Neural cell (in vitro differentiated cells): ENCODE measurements around the gene ING1. TPM values are rescaled to one million over a fixed set of nuclear protein-coding genes. Genes with fewer than 3 reads are reported as not detected.

Experiments used
- H2AFZ ChIP-seq: fragments of 200-600, 300-800 bp; sonication (generic), shearing (Covaris generic); 2 replicates; pipeline ENCODE4 v1.6.0; 2014; ENCODE audit warnings: low read depth, mild to moderate bottlenecking, antibody characterized with exemption, low read length, moderate library complexity
- H3F3A ChIP-seq: fragments of 200-600 bp; shearing (Covaris generic); 2 replicates; pipeline ENCODE4 v1.6.1; 2016; ENCODE audit warnings: mild to moderate bottlenecking, moderate library complexity, mixed read lengths, antibody characterized with exemption, low read length; ENCODE audit not compliant: insufficient read depth, poor library complexity, severe bottlenecking
- H3K27ac ChIP-seq: fragments of 200-600, 300-800 bp; sonication (generic), shearing (Covaris generic); 2 replicates; pipeline ENCODE4 v1.5.1; 2014; ENCODE audit warnings: mild to moderate bottlenecking, low read length, moderate library complexity
- H3K27me3 ChIP-seq: fragments of 300-800, 200-600 bp; sonication (generic), shearing (Covaris generic); 2 replicates; pipeline ENCODE4 v1.6.0; 2014; ENCODE audit warnings: mild to moderate bottlenecking, low read depth, low read length, moderate library complexity; ENCODE audit not compliant: insufficient read depth
- H3K36me3 ChIP-seq: fragments of 300-800, 200-600 bp; sonication (generic), shearing (Covaris generic); 2 replicates; pipeline ENCODE4 v1.5.1; 2014; ENCODE audit warnings: mild to moderate bottlenecking, antibody characterized with exemption, low read length, moderate library complexity; ENCODE audit not compliant: insufficient read depth
- H3K4me2 ChIP-seq: fragments of 300-800, 200-600 bp; sonication (generic), shearing (Covaris generic); 2 replicates; pipeline ENCODE4 v1.6.0; 2014; ENCODE audit warnings: mild to moderate bottlenecking, low read length
- H3K4me3 ChIP-seq: fragments of 300-800, 200-600 bp; sonication (generic), shearing (Covaris generic); 2 replicates; pipeline ENCODE4 v1.5.1; 2014; ENCODE audit warnings: mild to moderate bottlenecking, low read length, moderate library complexity
- H3K79me2 ChIP-seq: fragments of 200-600 bp; shearing (Covaris generic); replicated peaks from 2 replicates; pipeline ENCODE4 v1.6.0; 2014; ENCODE audit warnings: mild to moderate bottlenecking, low read length, moderate library complexity; ENCODE audit not compliant: insufficient read depth
- H3K9ac ChIP-seq: fragments of 300-800, 200-600 bp; sonication (generic), shearing (Covaris generic); 2 replicates; pipeline ENCODE4 v1.6.1; 2016; ENCODE audit warnings: mild to moderate bottlenecking, low read length, mixed read lengths
- H3K9me2 ChIP-seq: fragments of 200-600 bp; shearing (Covaris generic); 2 replicates; pipeline ENCODE4 v1.6.1; 2016; ENCODE audit warnings: mild to moderate bottlenecking, low read length, mixed read lengths; ENCODE audit not compliant: insufficient read depth
- H3K9me3 ChIP-seq: fragments of 200-600, 300-800 bp; sonication (generic), shearing (Covaris generic); 2 replicates; pipeline ENCODE4 v1.6.1; 2016; ENCODE audit warnings: mild to moderate bottlenecking, mixed run types, low read length, moderate library complexity, mixed read lengths
- H4K20me1 ChIP-seq: fragments of 200-600 bp; shearing (Covaris generic); 2 replicates; pipeline ENCODE4 v1.6.1; 2016; ENCODE audit warnings: mild to moderate bottlenecking, mixed run types; ENCODE audit not compliant: insufficient read depth
- EP300 ChIP-seq: fragments of 450-650 bp; conservative IDR thresholded peaks from 2 replicates; pipeline ENCODE4 v1.6.1; 2014; ENCODE audit warnings: antibody characterized with exemption, mild to moderate bottlenecking, moderate library complexity; ENCODE audit not compliant: poor library complexity, severe bottlenecking
- EZH2 ChIP-seq: fragments of 200-600, 300-800 bp; shearing (Covaris generic), sonication (generic); IDR thresholded peaks from 2 replicates; pipeline ENCODE4 v1.6.1; 2014; ENCODE audit warnings: antibody characterized with exemption, low read length, borderline replicate concordance, mild to moderate bottlenecking; ENCODE audit not compliant: insufficient read depth, poor library complexity, severe bottlenecking
- MXI1 ChIP-seq: fragments of 450-650 bp; conservative IDR thresholded peaks from 2 replicates; pipeline ENCODE4 v1.6.1; 2014; ENCODE audit warnings: antibody characterized with exemption, mild to moderate bottlenecking; ENCODE audit not compliant: poor library complexity, severe bottlenecking
- POLR2AphosphoS5 ChIP-seq: IDR thresholded peaks from 2 replicates; pipeline ENCODE4 v1.6.1; 2012
- RAD21 ChIP-seq: fragments of 450-650 bp; conservative IDR thresholded peaks from 2 replicates; pipeline ENCODE4 v1.6.1; 2014; ENCODE audit warnings: antibody characterized with exemption, mild to moderate bottlenecking, moderate library complexity
- SMC3 ChIP-seq: fragments of 450-650 bp; conservative IDR thresholded peaks from 2 replicates; pipeline ENCODE4 v1.6.1; 2014; ENCODE audit warnings: antibody characterized with exemption, mild to moderate bottlenecking, moderate library complexity; ENCODE audit not compliant: poor library complexity
- TAF1 ChIP-seq: IDR thresholded peaks from 2 replicates; pipeline ENCODE4 v1.6.1; 2012; ENCODE audit warnings: low read depth
- polyA plus RNA-seq: library from polyadenylated mRNA; depleted of rRNA; stranded (reverse); fragments of >200 nt; gene quantifications from 2 replicates; pipeline ENCODE4 v1.2.3, GENCODE V29; 2014
- TF ChIP-seq, protein P1 (sequence below): IDR thresholded peaks from 2 replicates; pipeline ENCODE4 v1.6.1; 2012; ENCODE audit warnings: borderline replicate concordance
- TF ChIP-seq, protein P2 (sequence below): fragments of 450-650 bp; IDR thresholded peaks from 2 replicates; pipeline ENCODE4 v1.5.1; 2014; ENCODE audit warnings: antibody characterized with exemption, mild to moderate bottlenecking, moderate library complexity; ENCODE audit not compliant: poor library complexity, severe bottlenecking

Gene ING1
- polyA plus RNA-seq, 1 donor from 2014 or later, result 23.2 TPM

GRCh38 chr13:110685305-110686020 lies 28.0 kb upstream of the ING1 start:
- Histone ChIP-seq H2AFZ (no peak overlapping the region), H3K4me2 (no peak overlapping the region), H4K20me1 (no peaks in the 10 kb centered on the region), H3K27me3 (no peaks in the 10 kb centered on the region), H3F3A (no peaks in the 10 kb centered on the region), H3K36me3 (peaks cover 5% of the 10 kb centered on the region), H3K9me3 (no peaks in the 10 kb centered on the region), H3K79me2 (no peaks in the 10 kb centered on the region), H3K4me3 (no peak overlapping the region), H3K9me2 (no peaks in the 10 kb centered on the region), H3K9ac (no peak overlapping the region), H3K27ac (no peak overlapping the region)
- TF ChIP-seq RAD21 (no peak), EZH2 (no peak), POLR2AphosphoS5 (no peak), SMC3 (no peak), MXI1 (no peak), TAF1 (no peak), EP300 (no peak)
- TF ChIP-seq, protein P1, sequence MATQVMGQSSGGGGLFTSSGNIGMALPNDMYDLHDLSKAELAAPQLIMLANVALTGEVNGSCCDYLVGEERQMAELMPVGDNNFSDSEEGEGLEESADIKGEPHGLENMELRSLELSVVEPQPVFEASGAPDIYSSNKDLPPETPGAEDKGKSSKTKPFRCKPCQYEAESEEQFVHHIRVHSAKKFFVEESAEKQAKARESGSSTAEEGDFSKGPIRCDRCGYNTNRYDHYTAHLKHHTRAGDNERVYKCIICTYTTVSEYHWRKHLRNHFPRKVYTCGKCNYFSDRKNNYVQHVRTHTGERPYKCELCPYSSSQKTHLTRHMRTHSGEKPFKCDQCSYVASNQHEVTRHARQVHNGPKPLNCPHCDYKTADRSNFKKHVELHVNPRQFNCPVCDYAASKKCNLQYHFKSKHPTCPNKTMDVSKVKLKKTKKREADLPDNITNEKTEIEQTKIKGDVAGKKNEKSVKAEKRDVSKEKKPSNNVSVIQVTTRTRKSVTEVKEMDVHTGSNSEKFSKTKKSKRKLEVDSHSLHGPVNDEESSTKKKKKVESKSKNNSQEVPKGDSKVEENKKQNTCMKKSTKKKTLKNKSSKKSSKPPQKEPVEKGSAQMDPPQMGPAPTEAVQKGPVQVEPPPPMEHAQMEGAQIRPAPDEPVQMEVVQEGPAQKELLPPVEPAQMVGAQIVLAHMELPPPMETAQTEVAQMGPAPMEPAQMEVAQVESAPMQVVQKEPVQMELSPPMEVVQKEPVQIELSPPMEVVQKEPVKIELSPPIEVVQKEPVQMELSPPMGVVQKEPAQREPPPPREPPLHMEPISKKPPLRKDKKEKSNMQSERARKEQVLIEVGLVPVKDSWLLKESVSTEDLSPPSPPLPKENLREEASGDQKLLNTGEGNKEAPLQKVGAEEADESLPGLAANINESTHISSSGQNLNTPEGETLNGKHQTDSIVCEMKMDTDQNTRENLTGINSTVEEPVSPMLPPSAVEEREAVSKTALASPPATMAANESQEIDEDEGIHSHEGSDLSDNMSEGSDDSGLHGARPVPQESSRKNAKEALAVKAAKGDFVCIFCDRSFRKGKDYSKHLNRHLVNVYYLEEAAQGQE, result no peak
- TF ChIP-seq, protein P2, sequence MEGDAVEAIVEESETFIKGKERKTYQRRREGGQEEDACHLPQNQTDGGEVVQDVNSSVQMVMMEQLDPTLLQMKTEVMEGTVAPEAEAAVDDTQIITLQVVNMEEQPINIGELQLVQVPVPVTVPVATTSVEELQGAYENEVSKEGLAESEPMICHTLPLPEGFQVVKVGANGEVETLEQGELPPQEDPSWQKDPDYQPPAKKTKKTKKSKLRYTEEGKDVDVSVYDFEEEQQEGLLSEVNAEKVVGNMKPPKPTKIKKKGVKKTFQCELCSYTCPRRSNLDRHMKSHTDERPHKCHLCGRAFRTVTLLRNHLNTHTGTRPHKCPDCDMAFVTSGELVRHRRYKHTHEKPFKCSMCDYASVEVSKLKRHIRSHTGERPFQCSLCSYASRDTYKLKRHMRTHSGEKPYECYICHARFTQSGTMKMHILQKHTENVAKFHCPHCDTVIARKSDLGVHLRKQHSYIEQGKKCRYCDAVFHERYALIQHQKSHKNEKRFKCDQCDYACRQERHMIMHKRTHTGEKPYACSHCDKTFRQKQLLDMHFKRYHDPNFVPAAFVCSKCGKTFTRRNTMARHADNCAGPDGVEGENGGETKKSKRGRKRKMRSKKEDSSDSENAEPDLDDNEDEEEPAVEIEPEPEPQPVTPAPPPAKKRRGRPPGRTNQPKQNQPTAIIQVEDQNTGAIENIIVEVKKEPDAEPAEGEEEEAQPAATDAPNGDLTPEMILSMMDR, result no peak

DNA sequence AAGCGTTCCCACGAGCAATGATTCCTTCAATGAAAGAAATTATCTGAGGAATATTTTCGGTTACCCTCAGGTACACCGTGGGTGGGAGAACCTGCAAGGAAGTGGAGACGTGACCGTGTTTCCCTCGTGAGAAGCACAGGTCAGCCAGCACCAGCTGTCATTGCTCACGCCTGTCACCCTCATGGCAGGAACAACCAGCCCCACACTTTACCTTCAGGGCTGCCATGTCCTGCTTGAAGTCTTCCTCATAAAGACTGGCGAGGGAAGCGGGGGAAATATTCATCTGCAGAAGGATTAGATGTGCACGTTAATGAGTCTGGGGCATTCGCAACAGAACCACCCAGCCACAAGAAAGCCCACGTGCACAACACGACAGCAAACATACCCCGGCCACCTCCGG lies 25.8 kb upstream of the ING1 start:
- H3K27ac ChIP-seq, result no peak overlapping the region
- no peak overlapping the region for H3K4me2 ChIP-seq
- no peak overlapping the region for H3K9ac ChIP-seq
- H3K9me3 ChIP-seq, result no peaks in the 10 kb centered on the region
- H2AFZ ChIP-seq, result no peak overlapping the region
- H3K27me3 ChIP-seq, result no peaks in the 10 kb centered on the region
- H3K79me2 ChIP-seq, result no peaks in the 10 kb centered on the region
- no peaks in the 10 kb centered on the region for H3K9me2 ChIP-seq
- no peaks in the 10 kb centered on the region for H3K36me3 ChIP-seq
- TF ChIP-seq SMC3 (no peak), EZH2 (no peak), MXI1 (no peak), POLR2AphosphoS5 (no peak), EP300 (no peak), TAF1 (no peak), RAD21 (no peak)
- TF ChIP-seq, protein P1, result no peak
- TF ChIP-seq, protein P2, result no peak
- no peak overlapping the region for H3K4me3 ChIP-seq
- H3F3A ChIP-seq, result no peaks in the 10 kb centered on the region
- no peaks in the 10 kb centered on the region for H4K20me1 ChIP-seq
